K562 (cell line): ENCODE data around the gene SPATA45.

Source experiments
- CEBPG ChIP-seq, 3 experiments: fragments of 200-800 bp in 1 of 3; sonication (Bioruptor generic) in 1 of 3; sonication (generic) in 1 of 3; formaldehyde crosslinking in 1 of 3; IDR thresholded peaks in 2 of 3; conservative IDR thresholded peaks in 1 of 3; 2 replicates each; pipeline versions ENCODE4 v1.6.1 to v1.8.0; 2016 to 2022; ENCODE audit warnings: missing compliant biosample characterization in 2 of 3, missing genetic modification characterization in 2 of 3, mild to moderate bottlenecking in 1 of 3, missing genetic modification reagents in 1 of 3
- CHD2 ChIP-seq: IDR thresholded peaks from 2 replicates; pipeline ENCODE4 v1.6.1; 2011; ENCODE audit warnings: low read depth, low read length
- DPF2 ChIP-seq: fragments of 450-650 bp; IDR thresholded peaks from 2 replicates; pipeline ENCODE4 v1.6.1; 2016
- JUNB ChIP-seq: fragments of 450-650 bp; formaldehyde crosslinking; conservative IDR thresholded peaks from 2 replicates; pipeline ENCODE4 v1.4.0; 2020; ENCODE audit warnings: mild to moderate bottlenecking
- POLR2AphosphoS5 ChIP-seq: IDR thresholded peaks from 2 replicates; pipeline ENCODE4 v1.6.1; 2011; ENCODE audit warnings: mild to moderate bottlenecking, low read depth, low read length, moderate library complexity; ENCODE audit not compliant: control insufficient read depth, insufficient read depth
- SMARCC2 ChIP-seq: fragments of 450-650 bp; IDR thresholded peaks from 2 replicates; pipeline ENCODE4 v1.6.1; 2017; ENCODE audit warnings: antibody characterized with exemption, moderate library complexity, mild to moderate bottlenecking, low read depth
- ZNF584 ChIP-seq: fragments of 200-800 bp; sonication (Bioruptor generic); IDR thresholded peaks from 2 replicates; pipeline ENCODE4 v1.6.1; 2016; ENCODE audit warnings: low read depth, mild to moderate bottlenecking, missing genetic modification characterization, missing compliant biosample characterization
- TF ChIP-seq, protein P1 (sequence below): fragments of 450-650 bp; IDR thresholded peaks from 2 replicates; pipeline ENCODE4 v1.6.1; 2017; ENCODE audit warnings: antibody characterized with exemption
- TF ChIP-seq, protein P2 (sequence below), 2 experiments: fragments of 450-650 bp in 1 of 2; sonication (generic) in 1 of 2; formaldehyde crosslinking in 1 of 2; IDR thresholded peaks in 1 of 2; conservative IDR thresholded peaks in 1 of 2; 2 replicates each; pipeline versions ENCODE4 v1.6.1 to v1.8.1; 2016 to 2023; ENCODE audit warnings: mild to moderate bottlenecking in 2 of 2, moderate library complexity in 2 of 2, inconsistent platforms in 1 of 2, missing genetic modification reagents in 1 of 2
- TF ChIP-seq, protein P3 (sequence below), 3 experiments: IDR thresholded peaks in 2 of 3; conservative IDR thresholded peaks in 1 of 3; 2 replicates each; pipeline ENCODE4 v1.5.1; 2011 to 2012; ENCODE audit warnings: low read length in 3 of 3, mild to moderate bottlenecking in 3 of 3, control low read depth in 2 of 3, improper control_type of control experiment in 1 of 3, inconsistent platforms in 1 of 3, low read depth in 1 of 3, mixed read lengths in 1 of 3, moderate library complexity in 1 of 3; ENCODE audit not compliant: insufficient read depth in 2 of 3

DNA sequence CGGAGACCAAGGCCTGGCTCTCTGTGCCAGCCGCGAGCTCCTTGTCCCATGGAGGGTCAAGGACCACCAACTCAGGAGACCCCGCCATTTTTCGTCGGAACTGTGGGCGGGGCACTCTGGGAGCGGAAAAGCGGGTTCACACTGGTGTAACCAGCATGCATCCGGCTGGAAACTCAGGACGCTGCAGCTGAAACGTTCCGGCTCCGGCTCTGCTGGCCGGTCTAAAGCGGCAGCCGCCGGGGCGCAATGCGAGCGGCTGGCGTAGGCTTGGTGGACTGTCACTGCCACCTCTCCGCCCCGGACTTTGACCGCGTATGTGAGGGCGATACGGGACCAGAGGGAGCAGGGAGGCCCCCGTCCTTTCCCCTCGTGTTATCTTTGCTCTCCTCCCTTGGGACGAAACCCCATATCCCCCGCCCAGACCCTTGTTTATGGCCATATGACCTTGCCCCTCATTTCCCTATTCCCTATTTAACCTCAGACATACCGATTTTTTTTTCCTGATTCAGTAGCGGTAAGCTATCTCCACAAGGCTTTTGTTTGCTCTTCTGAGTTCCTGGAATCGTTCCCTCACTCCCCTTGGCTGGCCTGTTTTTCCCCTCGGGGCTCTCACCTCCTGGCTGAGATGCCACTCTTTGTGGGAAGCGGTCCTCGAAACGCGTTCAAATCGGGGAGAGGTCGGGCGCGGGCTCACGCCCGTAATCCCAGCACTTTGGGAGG, 55.6 kb downstream of the SPATA45 start, which contains the start of the genes NSL1 and TATDN3:
- TF ChIP-seq SMARCC2 = peak; percentile 19
- TF ChIP-seq JUNB = no peak
- peak; percentile 92 for TF ChIP-seq POLR2AphosphoS5
- TF ChIP-seq, protein P1, sequence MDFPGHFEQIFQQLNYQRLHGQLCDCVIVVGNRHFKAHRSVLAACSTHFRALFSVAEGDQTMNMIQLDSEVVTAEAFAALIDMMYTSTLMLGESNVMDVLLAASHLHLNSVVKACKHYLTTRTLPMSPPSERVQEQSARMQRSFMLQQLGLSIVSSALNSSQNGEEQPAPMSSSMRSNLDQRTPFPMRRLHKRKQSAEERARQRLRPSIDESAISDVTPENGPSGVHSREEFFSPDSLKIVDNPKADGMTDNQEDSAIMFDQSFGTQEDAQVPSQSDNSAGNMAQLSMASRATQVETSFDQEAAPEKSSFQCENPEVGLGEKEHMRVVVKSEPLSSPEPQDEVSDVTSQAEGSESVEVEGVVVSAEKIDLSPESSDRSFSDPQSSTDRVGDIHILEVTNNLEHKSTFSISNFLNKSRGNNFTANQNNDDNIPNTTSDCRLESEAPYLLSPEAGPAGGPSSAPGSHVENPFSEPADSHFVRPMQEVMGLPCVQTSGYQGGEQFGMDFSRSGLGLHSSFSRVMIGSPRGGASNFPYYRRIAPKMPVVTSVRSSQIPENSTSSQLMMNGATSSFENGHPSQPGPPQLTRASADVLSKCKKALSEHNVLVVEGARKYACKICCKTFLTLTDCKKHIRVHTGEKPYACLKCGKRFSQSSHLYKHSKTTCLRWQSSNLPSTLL = no peak
- TF ChIP-seq DPF2 = no peak; the same call in none of the 2 replicates
- TF ChIP-seq ZNF584 (CRISPR knock-in tag) = peak; percentile 41; the same call in 1 of the 2 replicates
- TF ChIP-seq, protein P2, sequence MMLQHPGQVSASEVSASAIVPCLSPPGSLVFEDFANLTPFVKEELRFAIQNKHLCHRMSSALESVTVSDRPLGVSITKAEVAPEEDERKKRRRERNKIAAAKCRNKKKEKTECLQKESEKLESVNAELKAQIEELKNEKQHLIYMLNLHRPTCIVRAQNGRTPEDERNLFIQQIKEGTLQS (IDR thresholded peaks at IDR 0.05) = no peak; the same call in 1 of the 2 replicates
- TF ChIP-seq, protein P2 (CRISPR knock-in tag; conservative IDR thresholded peaks at IDR 0.05) = peak; percentile 31; the same call in 1 of the 2 replicates
- peak; percentile 55; the same call in 1 of the 2 replicates for TF ChIP-seq CHD2
- TF ChIP-seq, protein P3, sequence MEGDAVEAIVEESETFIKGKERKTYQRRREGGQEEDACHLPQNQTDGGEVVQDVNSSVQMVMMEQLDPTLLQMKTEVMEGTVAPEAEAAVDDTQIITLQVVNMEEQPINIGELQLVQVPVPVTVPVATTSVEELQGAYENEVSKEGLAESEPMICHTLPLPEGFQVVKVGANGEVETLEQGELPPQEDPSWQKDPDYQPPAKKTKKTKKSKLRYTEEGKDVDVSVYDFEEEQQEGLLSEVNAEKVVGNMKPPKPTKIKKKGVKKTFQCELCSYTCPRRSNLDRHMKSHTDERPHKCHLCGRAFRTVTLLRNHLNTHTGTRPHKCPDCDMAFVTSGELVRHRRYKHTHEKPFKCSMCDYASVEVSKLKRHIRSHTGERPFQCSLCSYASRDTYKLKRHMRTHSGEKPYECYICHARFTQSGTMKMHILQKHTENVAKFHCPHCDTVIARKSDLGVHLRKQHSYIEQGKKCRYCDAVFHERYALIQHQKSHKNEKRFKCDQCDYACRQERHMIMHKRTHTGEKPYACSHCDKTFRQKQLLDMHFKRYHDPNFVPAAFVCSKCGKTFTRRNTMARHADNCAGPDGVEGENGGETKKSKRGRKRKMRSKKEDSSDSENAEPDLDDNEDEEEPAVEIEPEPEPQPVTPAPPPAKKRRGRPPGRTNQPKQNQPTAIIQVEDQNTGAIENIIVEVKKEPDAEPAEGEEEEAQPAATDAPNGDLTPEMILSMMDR (IDR thresholded peaks at IDR 0.05 in 2 of 3, conservative IDR thresholded peaks at IDR 0.05 in 1 of 3; ENCODE audit: insufficient read depth in 2 of 3, low read depth in 1 of 3, low read length in 3 of 3) = peak in 1 of 3 experiments; percentile 21; a peak in 2 of 6 replicates
- 0 out of 2 replicates have a peak, but pooled peaks have one; percentile 41 for TF ChIP-seq CEBPG (CRISPR knock-in tag; IDR thresholded peaks at IDR 0.05)
- TF ChIP-seq CEBPG (tag; conservative IDR thresholded peaks at IDR 0.05 in 1 of 2, IDR thresholded peaks at IDR 0.05 in 1 of 2) = no peak
